Measurements from ENCODE around the gene MBNL2.

MBNL2 gene

GRCh38 chr13:97407540-97407939, 185.4 kb downstream of the MBNL2 start:
- no peaks in the 10 kb centered on the region for H3K9me3 ChIP-seq (replicated peaks; ENCODE audit: low read length)
- H3K36me3 ChIP-seq (ENCODE audit: insufficient read depth, low read length): no peaks in the 10 kb centered on the region
- peaks cover 5% of the 10 kb centered on the region for H3K27me3 ChIP-seq (ENCODE audit: control insufficient read depth, insufficient read depth, low read length)
- peaks cover 7% of the 10 kb centered on the region for H3K4me1 ChIP-seq (ENCODE audit: control insufficient read depth, insufficient read depth, low read length)
- no peak overlapping the region for H3K9ac ChIP-seq (ENCODE audit: low read depth, low read length)
- no peak overlapping the region for H3K4me2 ChIP-seq (ENCODE audit: low read length)
- no peak overlapping the region for H3K4me3 ChIP-seq (ENCODE audit: low read length)

- Histone ChIP-seq H3K4me2 (ENCODE audit: low read length) (no peak overlapping the region), H3K9me3 (replicated peaks; ENCODE audit: low read length) (no peaks in the 10 kb centered on the region), H3K4me3 (ENCODE audit: low read length) (no peak overlapping the region), H3K27me3 (ENCODE audit: control insufficient read depth, insufficient read depth, low read length) (peaks cover 5% of the 10 kb centered on the region), H3K9ac (ENCODE audit: low read depth, low read length) (no peak overlapping the region), H3K4me1 (ENCODE audit: control insufficient read depth, insufficient read depth, low read length) (peaks cover 6% of the 10 kb centered on the region), H3K36me3 (ENCODE audit: insufficient read depth, low read length) (no peaks in the 10 kb centered on the region)
Observed at GRCh38 chr13:97408938-97409337, 186.8 kb downstream of the MBNL2 start.

- Histone ChIP-seq H3K4me2 (ENCODE audit: low read length) (no peak overlapping the region), H3K4me1 (ENCODE audit: control insufficient read depth, insufficient read depth, low read length) (no peaks in the 10 kb centered on the region), H3K36me3 (ENCODE audit: insufficient read depth, low read length) (no peaks in the 10 kb centered on the region), H3K9ac (ENCODE audit: low read depth, low read length) (no peak overlapping the region), H3K9me3 (replicated peaks; ENCODE audit: low read length) (no peaks in the 10 kb centered on the region), H3K27me3 (ENCODE audit: control insufficient read depth, insufficient read depth, low read length) (peaks cover 8% of the 10 kb centered on the region), H3K4me3 (ENCODE audit: low read length) (no peak overlapping the region)
Observed at GRCh38 chr13:97411984-97412383, 189.9 kb downstream of the MBNL2 start.

DNA sequence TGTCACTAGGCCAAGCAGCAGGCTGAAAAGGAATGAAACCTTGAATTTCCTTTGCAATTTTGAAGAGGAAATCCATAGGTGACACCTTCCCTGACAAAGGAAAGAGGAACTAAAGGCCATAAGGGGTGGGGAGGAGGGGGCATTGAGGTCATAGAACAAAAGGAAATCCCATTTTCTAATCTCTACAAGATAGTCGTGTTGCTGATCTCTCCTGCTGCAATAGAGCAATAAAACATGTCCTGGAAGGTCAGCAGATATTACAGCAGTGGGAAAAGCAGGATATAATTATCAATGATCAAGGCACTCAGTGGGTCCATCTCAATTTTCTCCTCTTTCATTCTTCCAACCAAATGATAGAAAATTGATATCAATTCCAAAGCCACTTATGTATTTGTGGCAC, 191.6 kb downstream of the MBNL2 start:
- Histone ChIP-seq H3K9ac (ENCODE audit: low read depth, low read length) (no peak overlapping the region), H3K27me3 (ENCODE audit: control insufficient read depth, insufficient read depth, low read length) (peaks cover 8% of the 10 kb centered on the region), H3K4me1 (ENCODE audit: control insufficient read depth, insufficient read depth, low read length) (no peaks in the 10 kb centered on the region), H3K4me3 (ENCODE audit: low read length) (no peak overlapping the region), H3K4me2 (ENCODE audit: low read length) (no peak overlapping the region), H3K9me3 (replicated peaks; ENCODE audit: low read length) (no peaks in the 10 kb centered on the region), H3K36me3 (ENCODE audit: insufficient read depth, low read length) (no peaks in the 10 kb centered on the region)

GRCh38 chr13:97414392-97414791, 192.3 kb downstream of the MBNL2 start:
- peaks cover 8% of the 10 kb centered on the region for H3K27me3 ChIP-seq (ENCODE audit: control insufficient read depth, insufficient read depth, low read length)
- H3K4me3 ChIP-seq (ENCODE audit: low read length): no peak overlapping the region
- no peaks in the 10 kb centered on the region for H3K9me3 ChIP-seq (replicated peaks; ENCODE audit: low read length)
- H3K36me3 ChIP-seq (ENCODE audit: insufficient read depth, low read length): no peaks in the 10 kb centered on the region
- no peak overlapping the region for H3K9ac ChIP-seq (ENCODE audit: low read depth, low read length)
- no peaks in the 10 kb centered on the region for H3K4me1 ChIP-seq (ENCODE audit: control insufficient read depth, insufficient read depth, low read length)
- H3K4me2 ChIP-seq (ENCODE audit: low read length): no peak overlapping the region

GRCh38 chr13:97417698-97418097, 195.6 kb downstream of the MBNL2 start:
- no peak overlapping the region for H3K4me3 ChIP-seq (ENCODE audit: low read length)
- peaks cover 3% of the 10 kb centered on the region for H3K27me3 ChIP-seq (ENCODE audit: control insufficient read depth, insufficient read depth, low read length)
- H3K9ac ChIP-seq (ENCODE audit: low read depth, low read length): no peak overlapping the region
- no peaks in the 10 kb centered on the region for H3K9me3 ChIP-seq (replicated peaks; ENCODE audit: low read length)
- H3K36me3 ChIP-seq (ENCODE audit: insufficient read depth, low read length): no peaks in the 10 kb centered on the region
- H3K4me1 ChIP-seq (ENCODE audit: control insufficient read depth, insufficient read depth, low read length): peaks cover 2% of the 10 kb centered on the region
- no peak overlapping the region for H3K4me2 ChIP-seq (ENCODE audit: low read length)

- Histone ChIP-seq H3K4me1 (ENCODE audit: control insufficient read depth, insufficient read depth, low read length) (peaks cover 9% of the 10 kb centered on the region), H3K4me3 (ENCODE audit: low read length) (no peak overlapping the region), H3K9ac (ENCODE audit: low read depth, low read length) (no peak overlapping the region), H3K4me2 (ENCODE audit: low read length) (no peak overlapping the region), H3K9me3 (replicated peaks; ENCODE audit: low read length) (no peaks in the 10 kb centered on the region), H3K36me3 (ENCODE audit: insufficient read depth, low read length) (no peaks in the 10 kb centered on the region), H3K27me3 (ENCODE audit: control insufficient read depth, insufficient read depth, low read length) (no peaks in the 10 kb centered on the region)
Observed at GRCh38 chr13:97422118-97423054, 200.3 kb downstream of the MBNL2 start.

- Histone ChIP-seq H3K27me3 (ENCODE audit: control insufficient read depth, insufficient read depth, low read length) (no peaks in the 10 kb centered on the region), H3K4me2 (ENCODE audit: low read length) (peak overlapping the region; percentile 46), H3K4me1 (ENCODE audit: control insufficient read depth, insufficient read depth, low read length) (peaks cover 9% of the 10 kb centered on the region), H3K9ac (ENCODE audit: low read depth, low read length) (no peak overlapping the region), H3K36me3 (ENCODE audit: insufficient read depth, low read length) (no peaks in the 10 kb centered on the region), H3K4me3 (ENCODE audit: low read length) (no peak overlapping the region), H3K9me3 (replicated peaks; ENCODE audit: low read length) (no peaks in the 10 kb centered on the region)
Observed at GRCh38 chr13:97423300-97424045, 201.3 kb downstream of the MBNL2 start.

- H3K4me1 ChIP-seq (ENCODE audit: control insufficient read depth, insufficient read depth, low read length): peaks cover 23% of the 10 kb centered on the region
- H3K27me3 ChIP-seq (ENCODE audit: control insufficient read depth, insufficient read depth, low read length): no peaks in the 10 kb centered on the region
- H3K9ac ChIP-seq (ENCODE audit: low read depth, low read length): no peak overlapping the region
- no peaks in the 10 kb centered on the region for H3K36me3 ChIP-seq (ENCODE audit: insufficient read depth, low read length)
- no peaks in the 10 kb centered on the region for H3K9me3 ChIP-seq (replicated peaks; ENCODE audit: low read length)
- H3K4me3 ChIP-seq (ENCODE audit: low read length): no peak overlapping the region
- no peak overlapping the region for H3K4me2 ChIP-seq (ENCODE audit: low read length)
Observed at GRCh38 chr13:97425590-97425989, 203.5 kb downstream of the MBNL2 start.

- H3K9ac ChIP-seq (ENCODE audit: low read depth, low read length): no peak overlapping the region
- peaks cover 26% of the 10 kb centered on the region for H3K4me1 ChIP-seq (ENCODE audit: control insufficient read depth, insufficient read depth, low read length)
- H3K9me3 ChIP-seq (replicated peaks; ENCODE audit: low read length): no peaks in the 10 kb centered on the region
Observed at GRCh38 chr13:97426695-97427094, 204.6 kb downstream of the MBNL2 start.

GRCh38 chr13:97429681-97430081, 207.5 kb downstream of the MBNL2 start:
- peaks cover 20% of the 10 kb centered on the region for H3K4me1 ChIP-seq (ENCODE audit: control insufficient read depth, insufficient read depth, low read length)
- H3K36me3 ChIP-seq (ENCODE audit: insufficient read depth, low read length): no peaks in the 10 kb centered on the region
- no peaks in the 10 kb centered on the region for H3K27me3 ChIP-seq (ENCODE audit: control insufficient read depth, insufficient read depth, low read length)
- H3K4me3 ChIP-seq (ENCODE audit: low read length): peak overlapping the region; percentile 64
- no peaks in the 10 kb centered on the region for H3K9me3 ChIP-seq (replicated peaks; ENCODE audit: low read length)
- H3K4me2 ChIP-seq (ENCODE audit: low read length): peak overlapping the region; percentile 89
- H3K9ac ChIP-seq (ENCODE audit: low read depth, low read length): peak overlapping the region; percentile 64

More at GRCh38 chr13:97426695-97427094, 204.6 kb downstream of the MBNL2 start:
- Histone ChIP-seq H3K4me2 (ENCODE audit: low read length) (no peak overlapping the region), H3K4me3 (ENCODE audit: low read length) (no peak overlapping the region), H3K27me3 (ENCODE audit: control insufficient read depth, insufficient read depth, low read length) (no peaks in the 10 kb centered on the region), H3K36me3 (ENCODE audit: insufficient read depth, low read length) (no peaks in the 10 kb centered on the region)

Data from skeletal muscle satellite cell (primary cell).